OCI-LY7 (cell line): Measurements from ENCODE around the gene RAPGEF5. TPM values are rescaled to one million over a fixed set of nuclear protein-coding genes. Genes with fewer than 3 reads are reported as not detected.

ENCODE experiments used
- BruUV-seq: library from RNA; stranded (reverse); fragments of 400-500 nt; replicated peaks from 2 replicates; lab custom pipeline; 2021; lab: Mats Ljungman, UMichigan
- CTCF ChIA-PET: fragments of 300-600 bp; sonication (Branson Sonifier 250); formaldehyde crosslinking; loops from one replicate; lab custom pipeline; 2022; ENCODE audit warnings: antibody characterized with exemption; ENCODE audit not compliant: unreplicated experiment; lab: Charles Lee
- POLR2A ChIA-PET: fragments of 300-600 bp; sonication (Branson Sonifier 250); formaldehyde crosslinking; loops from one replicate; lab custom pipeline; 2022; ENCODE audit warnings: antibody characterized with exemption; lab: Charles Lee
- DNase-seq: peaks from one replicate; pipeline ENCODE4 v3.0.0-alpha.2; 2015; ENCODE audit warnings: low spot score
- H2AFZ ChIP-seq: fragments of 200-600 bp; sonication (generic), shearing (Covaris generic); 2 replicates; pipeline ENCODE4 v1.6.1; 2014; ENCODE audit warnings: mild to moderate bottlenecking, antibody characterized with exemption, low read length, moderate library complexity
- H3K27ac ChIP-seq: fragments of 200-600 bp; sonication (generic); 2 replicates; pipeline ENCODE4 v1.5.1; 2014; ENCODE audit warnings: mixed run types, low read depth, mild to moderate bottlenecking, moderate library complexity, low read length, inconsistent platforms; ENCODE audit not compliant: poor library complexity, severe bottlenecking
- H3K36me3 ChIP-seq: fragments of 200-600 bp; sonication (generic); 2 replicates; pipeline ENCODE4 v1.6.1; 2014; ENCODE audit warnings: mild to moderate bottlenecking, antibody characterized with exemption, low read length, moderate library complexity, mixed read lengths; ENCODE audit not compliant: insufficient read depth
- H3K4me1 ChIP-seq: fragments of 200-600 bp; sonication (generic); 2 replicates; pipeline ENCODE4 v1.5.1; 2014; ENCODE audit warnings: mild to moderate bottlenecking, low read length; ENCODE audit not compliant: insufficient read depth, poor library complexity, severe bottlenecking
- H3K4me2 ChIP-seq: fragments of 200-600 bp; sonication (generic); 2 replicates; pipeline ENCODE4 v1.6.1; 2014; ENCODE audit warnings: mild to moderate bottlenecking, low read length
- H3K4me3 ChIP-seq: fragments of 200-600 bp; sonication (generic); 2 replicates; pipeline ENCODE4 v1.5.1; 2014; ENCODE audit warnings: mild to moderate bottlenecking, low read depth, low read length; ENCODE audit not compliant: poor library complexity, severe bottlenecking
- H3K79me2 ChIP-seq: fragments of 200-600 bp; sonication (generic); 2 replicates; pipeline ENCODE4 v1.6.1; 2016; ENCODE audit warnings: low read depth, mild to moderate bottlenecking, low read length, moderate library complexity, mixed read lengths; ENCODE audit not compliant: insufficient read depth
- H3K9me2 ChIP-seq: fragments of 200-600 bp; sonication (generic); 2 replicates; pipeline ENCODE4 v1.6.1; 2016; ENCODE audit warnings: mild to moderate bottlenecking, low read length, mixed read lengths; ENCODE audit not compliant: insufficient read depth
- H3K9me3 ChIP-seq: fragments of 200-600 bp; sonication (generic); 2 replicates; pipeline ENCODE4 v1.6.1; 2014; ENCODE audit warnings: mild to moderate bottlenecking, mixed run types, low read length, mixed read lengths
- H4K20me1 ChIP-seq: fragments of 200-600 bp; sonication (generic); 2 replicates; pipeline ENCODE4 v1.6.1; 2014; ENCODE audit warnings: mild to moderate bottlenecking, antibody characterized with exemption, low read length, moderate library complexity, mixed read lengths; ENCODE audit not compliant: insufficient read depth
- EZH2phosphoT487 ChIP-seq: fragments of 200-600 bp; sonication (generic); IDR thresholded peaks from 2 replicates; pipeline ENCODE4 v1.6.1; 2018; ENCODE audit warnings: low read depth, borderline replicate concordance, mild to moderate bottlenecking, mixed run types, antibody characterized with exemption, low read length, moderate library complexity, mixed read lengths
- intact Hi-C: fragments of 100-400 bp; cut with micrococcal nuclease; formaldehyde crosslinking; loops from one replicate; pipeline ENCODE4 v1.10.0; 2022; ENCODE audit not compliant: unreplicated experiment
- total RNA-seq, 2 experiments: library from RNA; depleted of rRNA in 1 of 2; stranded (reverse); fragments of >200 nt in 1 of 2; shearing (Covaris generic) in 1 of 2; gene quantifications; 2 replicates each; pipeline ENCODE4 v1.2.3, GENCODE V29; 2014 to 2022
- TF ChIP-seq, protein P1 (sequence below): fragments of 200-600 bp; sonication (generic); conservative IDR thresholded peaks from 2 replicates; pipeline ENCODE4 v1.5.1; 2014; ENCODE audit warnings: mild to moderate bottlenecking, antibody characterized with exemption, low read length, moderate library complexity, mixed read lengths

RAPGEF5 gene
- total RNA-seq, 2 experiments from 2014 or later: 114 to 115 TPM

DNA sequence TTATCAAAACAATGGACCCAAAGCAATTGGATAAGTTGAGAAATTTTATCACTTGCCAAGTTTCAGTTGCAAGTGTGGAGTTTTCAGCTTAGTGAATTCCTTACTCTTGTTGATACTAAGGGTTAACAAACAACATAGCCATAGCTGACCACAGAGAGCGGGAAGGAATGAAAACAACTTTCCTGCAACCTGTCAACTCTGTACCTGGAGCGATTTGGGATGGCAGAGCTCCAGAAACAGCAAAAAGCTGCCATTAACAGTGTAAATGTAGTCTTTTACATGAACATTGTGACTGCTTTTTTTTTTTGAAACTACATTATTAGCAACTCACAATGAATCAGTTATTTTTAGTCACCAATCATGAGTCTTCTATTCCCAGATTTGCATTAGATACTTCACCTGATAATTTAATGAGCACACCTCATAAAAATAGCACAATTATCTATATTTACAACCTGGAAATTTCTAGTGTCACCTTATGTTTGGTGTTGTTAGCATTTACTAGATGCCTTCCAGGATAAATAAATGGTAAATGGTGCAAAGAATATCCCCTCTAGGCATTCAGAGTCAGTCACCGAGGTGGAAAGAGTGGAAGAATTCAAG, 47.6 kb upstream of the RAPGEF5 start:
- intact Hi-C loops: no loop called here
- no peak for TF ChIP-seq EZH2phosphoT487
- TF ChIP-seq, protein P1, sequence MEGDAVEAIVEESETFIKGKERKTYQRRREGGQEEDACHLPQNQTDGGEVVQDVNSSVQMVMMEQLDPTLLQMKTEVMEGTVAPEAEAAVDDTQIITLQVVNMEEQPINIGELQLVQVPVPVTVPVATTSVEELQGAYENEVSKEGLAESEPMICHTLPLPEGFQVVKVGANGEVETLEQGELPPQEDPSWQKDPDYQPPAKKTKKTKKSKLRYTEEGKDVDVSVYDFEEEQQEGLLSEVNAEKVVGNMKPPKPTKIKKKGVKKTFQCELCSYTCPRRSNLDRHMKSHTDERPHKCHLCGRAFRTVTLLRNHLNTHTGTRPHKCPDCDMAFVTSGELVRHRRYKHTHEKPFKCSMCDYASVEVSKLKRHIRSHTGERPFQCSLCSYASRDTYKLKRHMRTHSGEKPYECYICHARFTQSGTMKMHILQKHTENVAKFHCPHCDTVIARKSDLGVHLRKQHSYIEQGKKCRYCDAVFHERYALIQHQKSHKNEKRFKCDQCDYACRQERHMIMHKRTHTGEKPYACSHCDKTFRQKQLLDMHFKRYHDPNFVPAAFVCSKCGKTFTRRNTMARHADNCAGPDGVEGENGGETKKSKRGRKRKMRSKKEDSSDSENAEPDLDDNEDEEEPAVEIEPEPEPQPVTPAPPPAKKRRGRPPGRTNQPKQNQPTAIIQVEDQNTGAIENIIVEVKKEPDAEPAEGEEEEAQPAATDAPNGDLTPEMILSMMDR: no peak
- H3K79me2 ChIP-seq: no peaks in the 10 kb centered on the region
- ChIA-PET POLR2A (interaction anchor here (0.6 to 8.6 kb wide), 6 partner anchors 11 to 47 kb away, joined by 3 to 105 read pairs (median 16); no protein-coding TSS in a partner anchor), CTCF (no interaction called here)
- DNase-seq: no peak
- H3K27ac ChIP-seq: no peak overlapping the region
- no peaks in the 10 kb centered on the region for H3K9me3 ChIP-seq
- H3K4me1 ChIP-seq: peaks cover 33% of the 10 kb centered on the region
- H4K20me1 ChIP-seq: no peaks in the 10 kb centered on the region
- H3K9me2 ChIP-seq: no peaks in the 10 kb centered on the region
- no peak overlapping the region for H3K4me2 ChIP-seq
- no peak overlapping the region; the same call in 1 of the 2 replicates for H2AFZ ChIP-seq
- no peaks in the 10 kb centered on the region; the same call in 1 of the 2 replicates for H3K36me3 ChIP-seq
- H3K4me3 ChIP-seq: no peak overlapping the region
- BruUV-seq: no TSS peak

DNA sequence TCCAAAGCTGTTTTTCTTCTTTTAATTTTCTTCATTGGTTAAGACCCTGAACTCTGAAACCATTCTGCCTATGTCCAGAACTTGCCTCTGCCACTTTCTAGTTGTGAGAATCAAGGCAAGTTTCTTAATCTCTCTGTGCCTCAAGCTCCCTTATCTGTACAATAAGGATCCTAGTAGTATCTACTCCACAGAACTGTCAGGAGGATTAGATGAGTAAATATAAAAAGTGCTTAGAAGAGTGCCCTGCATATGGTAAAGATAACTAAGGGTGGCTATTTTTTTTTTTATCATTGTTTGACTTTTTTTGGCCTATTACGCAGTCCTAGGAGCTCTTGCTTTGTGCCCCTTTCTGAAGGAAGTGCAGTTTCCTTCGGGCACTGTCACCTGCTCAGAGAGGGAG, 46.4 kb upstream of the RAPGEF5 start:
- Histone ChIP-seq H3K4me2 (no peak overlapping the region; the same call in 1 of the 2 replicates), H3K9me3 (no peaks in the 10 kb centered on the region), H3K27ac (no peak overlapping the region), H3K4me1 (peaks cover 33% of the 10 kb centered on the region), H4K20me1 (no peaks in the 10 kb centered on the region), H2AFZ (peak overlapping the region; percentile 90; the same call in 1 of the 2 replicates), H3K9me2 (no peaks in the 10 kb centered on the region), H3K4me3 (no peak overlapping the region), H3K79me2 (no peaks in the 10 kb centered on the region), H3K36me3 (no peaks in the 10 kb centered on the region; the same call in 1 of the 2 replicates)
- DNase-seq: no peak
- no TSS peak for BruUV-seq
- CTCF ChIA-PET: interaction anchor here (1.2 to 1.8 kb wide), 2 partner anchors 12 to 31 kb away, joined by 3 to 5 read pairs; no protein-coding TSS in a partner anchor
- intact Hi-C loops: no loop called here
- POLR2A ChIA-PET: interaction anchor here (0.7 to 8.6 kb wide), 8 partner anchors 9 to 440 kb away, joined by 3 to 105 read pairs (median 4); no protein-coding TSS in a partner anchor
- TF ChIP-seq, protein P1: no peak
- no peak for TF ChIP-seq EZH2phosphoT487

DNA sequence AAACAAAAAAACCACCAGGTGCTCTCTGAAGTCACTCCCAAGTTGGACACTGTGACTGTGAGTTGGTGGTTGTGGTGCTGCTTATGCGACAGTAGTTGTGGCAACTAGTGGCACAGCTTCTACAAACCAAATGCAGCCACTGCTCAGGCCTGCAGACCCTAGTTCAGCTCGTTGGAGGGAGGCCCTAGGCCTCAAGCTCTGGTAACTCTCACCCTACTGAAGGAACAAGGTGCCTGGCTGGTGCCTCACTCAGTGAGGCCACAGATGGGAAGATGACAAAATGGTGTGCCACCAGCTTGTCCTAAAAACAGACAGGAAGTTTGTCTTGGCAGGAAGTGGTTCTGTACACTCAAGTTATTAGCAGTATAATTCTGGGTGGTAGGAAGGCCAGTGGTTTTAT, 45.3 kb upstream of the RAPGEF5 start:
- Histone ChIP-seq H3K9me2 (no peaks in the 10 kb centered on the region), H4K20me1 (no peaks in the 10 kb centered on the region), H3K79me2 (no peaks in the 10 kb centered on the region), H3K4me2 (peak overlapping the region; percentile 59), H3K36me3 (no peaks in the 10 kb centered on the region; the same call in 1 of the 2 replicates), H2AFZ (peak overlapping the region; percentile 90), H3K4me3 (peak overlapping the region; percentile 24), H3K27ac (peak overlapping the region; percentile 75), H3K9me3 (no peaks in the 10 kb centered on the region), H3K4me1 (peaks cover 33% of the 10 kb centered on the region)
- no peak for TF ChIP-seq EZH2phosphoT487
- TF ChIP-seq, protein P1: no peak
- ChIA-PET POLR2A (interaction anchor here (0.9 to 8.6 kb wide), 10 partner anchors 10 to 54 kb away, joined by 3 to 105 read pairs (median 6); no protein-coding TSS in a partner anchor), CTCF (interaction anchor here (1.2 to 1.8 kb wide), 2 partner anchors 11 to 33 kb away, joined by 3 to 5 read pairs; no protein-coding TSS in a partner anchor)
- intact Hi-C loops: no loop called here
- peak; percentile 72 for DNase-seq
- BruUV-seq: no TSS peak
